Prostate gland (tissue), 2 donors: ENCODE measurements around the gene NREP. TPM values are rescaled to one million over a fixed set of nuclear protein-coding genes. Genes with fewer than 3 reads are reported as not detected.

Source experiments
- DNase-seq: peaks from one replicate; pipeline ENCODE4 v3.0.0-alpha.2; 2019; ENCODE audit warnings: low spot score
- H3K27ac ChIP-seq, 2 donors: fragments of 200-600 bp; sonication (generic); 2 replicates each; pipeline ENCODE4 v1.5.1; 2017 to 2019
- H3K27me3 ChIP-seq: fragments of 200-600 bp; sonication (generic); replicated peaks from 2 replicates; pipeline ENCODE4 v1.5.1; 2019; ENCODE audit not compliant: insufficient read depth
- H3K36me3 ChIP-seq, 2 donors: fragments of 200-600 bp; sonication (generic); 1 replicate in 1 of 2; 2 replicates in 1 of 2; pipeline versions ENCODE4 v1.5.1 to v1.8.1; 2017 to 2019
- H3K4me1 ChIP-seq: fragments of 200-600 bp; sonication (generic); replicated peaks from 2 replicates; pipeline ENCODE4 v1.5.1; 2019
- H3K4me3 ChIP-seq, 2 donors: fragments of 200-600 bp; sonication (generic); 2 replicates each; pipeline ENCODE4 v1.5.1; 2017 to 2019
- H3K9me3 ChIP-seq: fragments of 200-600 bp; sonication (generic); 2 replicates; pipeline ENCODE4 v1.5.1; 2017
- CTCF ChIP-seq, 4 experiments: fragments of 200-600 bp in 2 of 4; fragments of 450-650 bp in 2 of 4; sonication (generic) in 2 of 4; IDR thresholded peaks; 1 replicate in 3 of 4; 2 replicates in 1 of 4; pipeline ENCODE4 v1.5.1; 2016 to 2019; ENCODE audit warnings: antibody characterized with exemption in 4 of 4, mild to moderate bottlenecking in 2 of 4, moderate library complexity in 2 of 4
- POLR2A ChIP-seq: fragments of 450-650 bp; IDR thresholded peaks from one replicate; pipeline ENCODE4 v1.6.1; 2016; ENCODE audit warnings: antibody characterized with exemption, mild to moderate bottlenecking
- POLR2AphosphoS5 ChIP-seq: sonication (generic); formaldehyde crosslinking; IDR thresholded peaks from one replicate; pipeline ENCODE4 v1.6.1; 2017; ENCODE audit warnings: antibody characterized with exemption
- WGBS: methylation state at CpG from one replicate; pipeline ENCODE4 v1.1.5; 2018; 5-methylcytosine and 5-hydroxymethylcytosine counted together
- intact Hi-C: fragments of 100-400 bp; cut with DNase I; formaldehyde crosslinking; loops from one replicate; pipeline ENCODE4 v1.14.2; 2022
- total RNA-seq, 2 donors: library from RNA; depleted of rRNA; stranded (reverse); fragments of >200 nt; gene quantifications; one replicate each; pipeline ENCODE4 v1.1.0, GENCODE V29; 2016

NREP gene
- total RNA-seq, 2 donors from 2014 or later = 7.6 to 28.2 TPM

- H3K27ac ChIP-seq = no peak overlapping the region
- TF ChIP-seq POLR2A (no peak), POLR2AphosphoS5 (no peak), CTCF (IDR thresholded peaks at IDR 0.05) (no peak)
- WGBS = 64% methylated on average over 3 of the region's 3 CpGs
- no peaks in the 10 kb centered on the region for H3K27me3 ChIP-seq
- peaks cover 1% of the 10 kb centered on the region for H3K4me1 ChIP-seq
- no peak overlapping the region for H3K4me3 ChIP-seq
- no peaks in the 10 kb centered on the region for H3K9me3 ChIP-seq
- DNase-seq = no peak
- H3K36me3 ChIP-seq = no peaks in the 10 kb centered on the region
- intact Hi-C loops = no loop called here
Observed at GRCh38 chr5:111748304-111748763, 8.7 kb downstream of the NREP start.

GRCh38 chr5:111747337-111747736 lies 9.7 kb downstream of the NREP start:
- 45% methylated on average over 2 of the region's 2 CpGs for WGBS
- TF ChIP-seq POLR2AphosphoS5 (no peak), POLR2A (no peak), CTCF (IDR thresholded peaks at IDR 0.05) (no peak)
- Histone ChIP-seq H3K27me3 (no peaks in the 10 kb centered on the region), H3K36me3 (no peaks in the 10 kb centered on the region), H3K9me3 (no peaks in the 10 kb centered on the region), H3K27ac (no peak overlapping the region), H3K4me3 (no peak overlapping the region), H3K4me1 (peaks cover 4% of the 10 kb centered on the region)
- intact Hi-C loops = no loop called here
- no peak for DNase-seq

- Histone ChIP-seq H3K27me3 (no peaks in the 10 kb centered on the region), H3K27ac (no peak overlapping the region), H3K9me3 (no peaks in the 10 kb centered on the region), H3K36me3 (no peaks in the 10 kb centered on the region), H3K4me3 (no peak overlapping the region), H3K4me1 (peaks cover 4% of the 10 kb centered on the region)
- DNase-seq = no peak
- TF ChIP-seq POLR2A = no peak
- WGBS = 76% methylated on average over 4 of the region's 4 CpGs
- intact Hi-C loops = no loop called here
Observed at GRCh38 chr5:111746791-111747190, 10.2 kb downstream of the NREP start.

GRCh38 chr5:111745075-111745739 lies 11.8 kb downstream of the NREP start:
- Histone ChIP-seq H3K9me3 (no peaks in the 10 kb centered on the region), H3K27ac (no peak overlapping the region), H3K27me3 (no peaks in the 10 kb centered on the region), H3K4me3 (no peak overlapping the region), H3K36me3 (no peaks in the 10 kb centered on the region), H3K4me1 (peaks cover 4% of the 10 kb centered on the region)
- intact Hi-C loops = no loop called here
- no peak for DNase-seq
- TF ChIP-seq POLR2AphosphoS5 (no peak), POLR2A (no peak), CTCF (IDR thresholded peaks at IDR 0.05) (no peak)
- WGBS = 77% methylated on average over 4 of the region's 4 CpGs

DNA sequence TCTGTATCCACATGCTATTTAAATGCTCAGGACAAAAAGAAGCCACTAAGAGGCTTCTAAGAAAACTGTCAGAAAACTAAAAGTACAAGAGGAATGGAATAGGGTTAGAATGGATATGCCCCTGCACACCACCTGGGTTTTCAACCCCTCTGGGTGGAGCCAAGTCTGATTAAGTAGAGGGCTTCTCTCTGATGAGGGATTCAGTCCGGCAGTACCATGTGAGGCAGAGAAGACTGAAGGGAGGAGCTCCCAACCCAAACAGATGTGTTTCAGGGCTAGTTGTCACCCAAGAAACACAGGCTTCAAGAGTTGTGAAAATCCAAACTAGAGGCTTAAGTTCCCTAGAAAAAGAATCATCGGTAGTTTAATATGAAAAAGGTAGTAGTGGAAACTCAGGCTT lies 12.5 kb downstream of the NREP start:
- no peaks in the 10 kb centered on the region for H3K9me3 ChIP-seq
- H3K36me3 ChIP-seq = no peaks in the 10 kb centered on the region
- H3K4me3 ChIP-seq = no peak overlapping the region
- H3K27ac ChIP-seq = no peak overlapping the region
- no peak for DNase-seq
- peaks cover 4% of the 10 kb centered on the region for H3K4me1 ChIP-seq
- TF ChIP-seq CTCF (IDR thresholded peaks at IDR 0.05) = no peak
- no peak for TF ChIP-seq POLR2AphosphoS5
- TF ChIP-seq POLR2A = no peak
- intact Hi-C loops = no loop called here
- no peaks in the 10 kb centered on the region for H3K27me3 ChIP-seq
- WGBS = 70% methylated on average over 2 of the region's 2 CpGs
